ENCODE data around the gene ZNF408.

ZNF408 gene

DNA sequence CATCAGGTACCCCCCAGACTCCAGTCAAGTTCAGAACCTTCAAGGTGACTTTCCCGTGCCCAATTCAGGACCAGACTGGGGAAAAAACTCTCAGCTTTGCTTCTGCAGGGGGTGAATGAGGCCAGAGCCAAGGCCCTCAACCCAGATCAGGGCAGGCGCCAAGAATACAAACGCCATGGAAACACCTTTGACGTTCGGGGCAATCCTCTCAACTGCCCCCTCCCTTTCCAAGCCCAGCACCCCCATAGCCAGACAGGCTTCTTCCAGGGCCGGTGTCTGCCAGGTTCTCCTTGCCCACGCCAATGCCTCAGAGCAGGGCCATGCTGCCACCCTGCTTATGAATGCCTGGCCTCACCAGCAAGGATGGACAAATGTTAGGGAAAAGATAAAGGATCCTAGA is 6.2 kb upstream of the ZNF408 start:
- no peak for ATAC-seq
- no peak for TF ChIP-seq BACH2 (CRISPR knock-in tag; IDR thresholded peaks at IDR 0.05; ENCODE audit: borderline replicate concordance)
- no peak for TF ChIP-seq TOX (CRISPR knock-in tag; IDR thresholded peaks at IDR 0.05; ENCODE audit: borderline replicate concordance)
- TF ChIP-seq, protein P1, sequence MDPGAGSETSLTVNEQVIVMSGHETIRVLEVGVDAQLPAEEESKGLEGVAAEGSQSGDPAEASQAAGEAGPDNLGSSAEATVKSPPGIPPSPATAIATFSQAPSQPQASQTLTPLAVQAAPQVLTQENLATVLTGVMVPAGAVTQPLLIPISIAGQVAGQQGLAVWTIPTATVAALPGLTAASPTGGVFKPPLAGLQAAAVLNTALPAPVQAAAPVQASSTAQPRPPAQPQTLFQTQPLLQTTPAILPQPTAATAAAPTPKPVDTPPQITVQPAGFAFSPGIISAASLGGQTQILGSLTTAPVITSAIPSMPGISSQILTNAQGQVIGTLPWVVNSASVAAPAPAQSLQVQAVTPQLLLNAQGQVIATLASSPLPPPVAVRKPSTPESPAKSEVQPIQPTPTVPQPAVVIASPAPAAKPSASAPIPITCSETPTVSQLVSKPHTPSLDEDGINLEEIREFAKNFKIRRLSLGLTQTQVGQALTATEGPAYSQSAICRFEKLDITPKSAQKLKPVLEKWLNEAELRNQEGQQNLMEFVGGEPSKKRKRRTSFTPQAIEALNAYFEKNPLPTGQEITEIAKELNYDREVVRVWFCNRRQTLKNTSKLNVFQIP (CRISPR knock-in tag; IDR thresholded peaks at IDR 0.05; ENCODE audit: borderline replicate concordance, low read depth): no peak
- TF ChIP-seq, protein P2, sequence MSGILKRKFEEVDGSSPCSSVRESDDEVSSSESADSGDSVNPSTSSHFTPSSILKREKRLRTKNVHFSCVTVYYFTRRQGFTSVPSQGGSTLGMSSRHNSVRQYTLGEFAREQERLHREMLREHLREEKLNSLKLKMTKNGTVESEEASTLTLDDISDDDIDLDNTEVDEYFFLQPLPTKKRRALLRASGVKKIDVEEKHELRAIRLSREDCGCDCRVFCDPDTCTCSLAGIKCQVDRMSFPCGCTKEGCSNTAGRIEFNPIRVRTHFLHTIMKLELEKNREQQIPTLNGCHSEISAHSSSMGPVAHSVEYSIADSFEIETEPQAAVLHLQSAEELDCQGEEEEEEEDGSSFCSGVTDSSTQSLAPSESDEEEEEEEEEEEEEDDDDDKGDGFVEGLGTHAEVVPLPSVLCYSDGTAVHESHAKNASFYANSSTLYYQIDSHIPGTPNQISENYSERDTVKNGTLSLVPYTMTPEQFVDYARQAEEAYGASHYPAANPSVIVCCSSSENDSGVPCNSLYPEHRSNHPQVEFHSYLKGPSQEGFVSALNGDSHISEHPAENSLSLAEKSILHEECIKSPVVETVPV (CRISPR knock-in tag; IDR thresholded peaks at IDR 0.05): no peak
- no peak for TF ChIP-seq ARNTL (CRISPR knock-in tag; IDR thresholded peaks at IDR 0.05; ENCODE audit: borderline replicate concordance, low read depth)
- TF ChIP-seq, protein P3, sequence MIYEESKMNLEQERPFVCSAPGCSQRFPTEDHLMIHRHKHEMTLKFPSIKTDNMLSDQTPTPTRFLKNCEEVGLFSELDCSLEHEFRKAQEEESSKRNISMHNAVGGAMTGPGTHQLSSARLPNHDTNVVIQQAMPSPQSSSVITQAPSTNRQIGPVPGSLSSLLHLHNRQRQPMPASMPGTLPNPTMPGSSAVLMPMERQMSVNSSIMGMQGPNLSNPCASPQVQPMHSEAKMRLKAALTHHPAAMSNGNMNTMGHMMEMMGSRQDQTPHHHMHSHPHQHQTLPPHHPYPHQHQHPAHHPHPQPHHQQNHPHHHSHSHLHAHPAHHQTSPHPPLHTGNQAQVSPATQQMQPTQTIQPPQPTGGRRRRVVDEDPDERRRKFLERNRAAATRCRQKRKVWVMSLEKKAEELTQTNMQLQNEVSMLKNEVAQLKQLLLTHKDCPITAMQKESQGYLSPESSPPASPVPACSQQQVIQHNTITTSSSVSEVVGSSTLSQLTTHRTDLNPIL (CRISPR knock-in tag; IDR thresholded peaks at IDR 0.05; ENCODE audit: low read depth): no peak
- no peak for TF ChIP-seq SNAI2 (CRISPR knock-in tag; IDR thresholded peaks at IDR 0.05)
- no peak for TF ChIP-seq ZFP3 (CRISPR knock-in tag; IDR thresholded peaks at IDR 0.05)
- TF ChIP-seq ESRRG (CRISPR knock-in tag; IDR thresholded peaks at IDR 0.05): no peak

DNA sequence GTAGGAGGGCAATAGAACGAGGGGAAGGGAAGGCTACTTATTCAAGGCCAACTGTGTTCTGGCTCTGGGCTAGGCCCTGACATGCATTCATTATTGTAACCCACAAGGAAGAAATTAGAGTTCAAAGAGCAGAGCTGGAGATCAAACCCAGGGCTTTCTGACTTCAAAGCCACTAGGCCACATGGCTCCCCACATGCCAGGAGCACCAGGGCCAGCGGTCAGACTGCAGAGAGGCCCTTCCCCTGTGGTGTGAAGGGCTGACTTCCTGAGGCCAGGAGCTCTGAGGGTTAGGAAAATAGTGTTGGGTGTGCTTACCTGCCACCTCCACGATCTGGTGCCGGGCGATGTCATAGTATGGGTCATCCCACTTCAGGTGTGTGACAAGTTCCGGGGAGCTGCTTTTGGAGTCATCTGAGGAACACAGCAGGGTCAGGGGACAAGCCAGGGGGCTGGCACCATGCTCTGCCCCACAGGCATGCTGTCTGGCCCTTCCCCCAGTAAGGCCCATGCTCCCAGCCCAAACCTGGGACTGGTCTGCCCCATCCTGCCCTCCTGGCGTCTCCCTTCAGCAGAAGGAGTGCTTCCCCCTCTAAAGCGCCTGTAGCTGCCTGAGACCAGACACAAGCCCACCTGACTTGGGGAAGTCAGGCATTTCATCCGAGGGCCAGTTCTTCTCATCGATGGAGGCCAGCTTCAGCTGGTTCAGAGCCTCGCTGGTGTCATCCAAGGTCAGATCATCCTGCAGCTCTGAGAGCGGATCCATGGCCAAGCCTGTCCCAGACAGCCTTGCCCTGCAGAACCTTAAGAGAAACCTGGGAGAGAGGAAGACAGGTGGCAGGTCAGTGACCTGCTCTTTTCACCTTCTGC is 5.3 kb upstream of the ZNF408 start:
- TF ChIP-seq, protein P4, sequence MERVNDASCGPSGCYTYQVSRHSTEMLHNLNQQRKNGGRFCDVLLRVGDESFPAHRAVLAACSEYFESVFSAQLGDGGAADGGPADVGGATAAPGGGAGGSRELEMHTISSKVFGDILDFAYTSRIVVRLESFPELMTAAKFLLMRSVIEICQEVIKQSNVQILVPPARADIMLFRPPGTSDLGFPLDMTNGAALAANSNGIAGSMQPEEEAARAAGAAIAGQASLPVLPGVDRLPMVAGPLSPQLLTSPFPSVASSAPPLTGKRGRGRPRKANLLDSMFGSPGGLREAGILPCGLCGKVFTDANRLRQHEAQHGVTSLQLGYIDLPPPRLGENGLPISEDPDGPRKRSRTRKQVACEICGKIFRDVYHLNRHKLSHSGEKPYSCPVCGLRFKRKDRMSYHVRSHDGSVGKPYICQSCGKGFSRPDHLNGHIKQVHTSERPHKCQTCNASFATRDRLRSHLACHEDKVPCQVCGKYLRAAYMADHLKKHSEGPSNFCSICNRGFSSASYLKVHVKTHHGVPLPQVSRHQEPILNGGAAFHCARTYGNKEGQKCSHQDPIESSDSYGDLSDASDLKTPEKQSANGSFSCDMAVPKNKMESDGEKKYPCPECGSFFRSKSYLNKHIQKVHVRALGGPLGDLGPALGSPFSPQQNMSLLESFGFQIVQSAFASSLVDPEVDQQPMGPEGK (CRISPR knock-in tag; IDR thresholded peaks at IDR 0.05; ENCODE audit: borderline replicate concordance): no peak
- TF ChIP-seq ISL1 (CRISPR knock-in tag; IDR thresholded peaks at IDR 0.05) (no peak), ZNF8 (CRISPR knock-in tag; IDR thresholded peaks at IDR 0.05) (no peak), ZC3H10 (CRISPR knock-in tag; IDR thresholded peaks at IDR 0.05) (no peak), ZFP30 (CRISPR knock-in tag; IDR thresholded peaks at IDR 0.05) (no peak), BACH2 (CRISPR knock-in tag; IDR thresholded peaks at IDR 0.05; ENCODE audit: borderline replicate concordance) (no peak), ZFP3 (CRISPR knock-in tag; IDR thresholded peaks at IDR 0.05) (no peak), RARB (CRISPR knock-in tag; IDR thresholded peaks at IDR 0.05) (no peak)
- TF ChIP-seq, protein P3 (CRISPR knock-in tag; IDR thresholded peaks at IDR 0.05; ENCODE audit: low read depth): no peak
- ATAC-seq: no peak

DNA sequence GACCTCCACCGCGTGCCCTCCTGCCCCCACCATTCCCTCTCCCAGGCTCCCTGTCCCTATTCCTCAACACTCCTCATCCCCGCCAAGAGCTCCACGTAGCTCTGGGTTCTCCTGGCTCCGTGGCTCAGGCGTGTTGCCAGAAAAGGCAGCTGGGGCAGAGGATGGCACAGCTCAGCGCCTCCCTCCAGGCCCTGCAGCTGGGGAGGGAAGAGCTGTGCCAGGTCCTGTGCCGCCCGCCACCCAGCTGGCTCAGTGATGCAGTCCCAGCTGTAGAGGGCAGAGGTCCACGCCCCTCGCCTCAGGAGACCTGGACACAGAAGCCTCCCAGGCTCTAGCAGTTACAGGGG is 4.6 kb upstream of the ZNF408 start:
- no peak for ATAC-seq
- TF ChIP-seq, protein P3 (CRISPR knock-in tag; IDR thresholded peaks at IDR 0.05; ENCODE audit: low read depth): no peak
- TF ChIP-seq TCF4 (CRISPR knock-in tag; IDR thresholded peaks at IDR 0.05; ENCODE audit: borderline replicate concordance) (no peak), PPARA (CRISPR knock-in tag; IDR thresholded peaks at IDR 0.05; ENCODE audit: borderline replicate concordance) (no peak), ZNF565 (CRISPR knock-in tag; conservative IDR thresholded peaks at IDR 0.05; ENCODE audit: low read depth) (no peak), ESRRG (CRISPR knock-in tag; IDR thresholded peaks at IDR 0.05) (no peak), ZC3H10 (CRISPR knock-in tag; IDR thresholded peaks at IDR 0.05) (no peak), ISL1 (CRISPR knock-in tag; IDR thresholded peaks at IDR 0.05) (no peak), ZFP30 (CRISPR knock-in tag; IDR thresholded peaks at IDR 0.05) (no peak), ZFP3 (CRISPR knock-in tag; IDR thresholded peaks at IDR 0.05) (no peak), SNAI2 (CRISPR knock-in tag; IDR thresholded peaks at IDR 0.05) (no peak), CSDC2 (CRISPR knock-in tag; IDR thresholded peaks at IDR 0.05) (no peak), ZNF8 (CRISPR knock-in tag; IDR thresholded peaks at IDR 0.05) (no peak), OSR1 (CRISPR knock-in tag; IDR thresholded peaks at IDR 0.05) (no peak), ARNTL (CRISPR knock-in tag; IDR thresholded peaks at IDR 0.05; ENCODE audit: borderline replicate concordance, low read depth) (no peak)
- TF ChIP-seq, protein P2 (CRISPR knock-in tag; IDR thresholded peaks at IDR 0.05): no peak
- TF ChIP-seq, protein P1 (CRISPR knock-in tag; IDR thresholded peaks at IDR 0.05; ENCODE audit: borderline replicate concordance, low read depth): no peak

All from SK-N-SH treated with all-trans-retinoic acid at 6 μM for 48 hours (cell line).